ENCODE data around the gene DNAJC1. TPM values are rescaled to one million over a fixed set of nuclear protein-coding genes. Genes with fewer than 3 reads are reported as not detected.

The DNAJC1 gene
- total RNA-seq, 1 donor from 2014 or later, result 26.1 TPM

- Histone ChIP-seq H3K36me3 (peaks cover 22 to 25% of the 10 kb centered on the region in 2 donors), H3K27me3 (no peaks in the 10 kb centered on the region), H3K4me3 (no peak overlapping the region), H3K27ac (no peak overlapping the region), H3K4me1 (no peaks in the 10 kb centered on the region), H3K9me3 (no peaks in the 10 kb centered on the region)
- TF ChIP-seq, protein P1, sequence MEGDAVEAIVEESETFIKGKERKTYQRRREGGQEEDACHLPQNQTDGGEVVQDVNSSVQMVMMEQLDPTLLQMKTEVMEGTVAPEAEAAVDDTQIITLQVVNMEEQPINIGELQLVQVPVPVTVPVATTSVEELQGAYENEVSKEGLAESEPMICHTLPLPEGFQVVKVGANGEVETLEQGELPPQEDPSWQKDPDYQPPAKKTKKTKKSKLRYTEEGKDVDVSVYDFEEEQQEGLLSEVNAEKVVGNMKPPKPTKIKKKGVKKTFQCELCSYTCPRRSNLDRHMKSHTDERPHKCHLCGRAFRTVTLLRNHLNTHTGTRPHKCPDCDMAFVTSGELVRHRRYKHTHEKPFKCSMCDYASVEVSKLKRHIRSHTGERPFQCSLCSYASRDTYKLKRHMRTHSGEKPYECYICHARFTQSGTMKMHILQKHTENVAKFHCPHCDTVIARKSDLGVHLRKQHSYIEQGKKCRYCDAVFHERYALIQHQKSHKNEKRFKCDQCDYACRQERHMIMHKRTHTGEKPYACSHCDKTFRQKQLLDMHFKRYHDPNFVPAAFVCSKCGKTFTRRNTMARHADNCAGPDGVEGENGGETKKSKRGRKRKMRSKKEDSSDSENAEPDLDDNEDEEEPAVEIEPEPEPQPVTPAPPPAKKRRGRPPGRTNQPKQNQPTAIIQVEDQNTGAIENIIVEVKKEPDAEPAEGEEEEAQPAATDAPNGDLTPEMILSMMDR (IDR thresholded peaks at IDR 0.05), result no peak
- DNase-seq (ENCODE audit: low spot score in 2 of 2), result no peak
- intact Hi-C loops (cut with DNase I), result loop anchor here (2.0 kb wide), 1 partner anchor 455 kb away; no protein-coding TSS in a partner anchor
Measured at GRCh38 chr10:21733710-21734109, 269.8 kb downstream of the DNAJC1 start.

GRCh38 chr10:21732067-21732772 lies 271.3 kb downstream of the DNAJC1 start:
- Histone ChIP-seq H3K36me3 (peaks cover 19 to 22% of the 10 kb centered on the region in 2 donors), H3K27ac (no peak overlapping the region), H3K4me3 (no peak overlapping the region), H3K27me3 (no peaks in the 10 kb centered on the region), H3K9me3 (no peaks in the 10 kb centered on the region), H3K4me1 (no peaks in the 10 kb centered on the region)
- no peak for DNase-seq (ENCODE audit: low spot score in 2 of 2)
- TF ChIP-seq, protein P1 (IDR thresholded peaks at IDR 0.05), result peak; percentile 62 to 79 (median 74)
- intact Hi-C loops (cut with DNase I), result loop anchor here (1.0 to 2.0 kb wide), 2 partner anchors 236 to 453 kb away; no protein-coding TSS in a partner anchor

DNA sequence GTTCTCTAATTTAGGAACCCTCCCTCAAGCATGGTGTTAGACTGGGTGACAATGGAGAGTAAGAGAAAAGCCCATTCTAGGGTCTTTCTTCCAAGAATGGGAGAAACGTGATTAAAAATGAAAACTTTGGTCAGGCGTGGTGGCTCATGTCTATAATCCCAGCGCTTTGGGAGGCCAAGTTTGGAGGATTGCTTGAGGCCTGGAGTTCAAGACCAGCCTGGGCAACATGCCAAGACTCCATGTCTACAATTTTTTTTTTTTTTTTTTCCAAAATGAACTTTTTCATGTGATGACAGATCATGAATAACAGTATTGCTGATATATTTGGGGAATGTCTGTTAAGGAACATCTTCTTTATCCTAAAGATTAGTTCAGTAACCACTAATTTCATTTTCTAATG lies 274.9 kb downstream of the DNAJC1 start:
- no peak for DNase-seq (ENCODE audit: low spot score in 2 of 2)
- TF ChIP-seq, protein P1 (IDR thresholded peaks at IDR 0.05), result no peak
- H3K27ac ChIP-seq, result no peak overlapping the region
- peaks cover 0 to under 1% of the 10 kb centered on the region in 2 donors for H3K36me3 ChIP-seq
- H3K9me3 ChIP-seq, result no peaks in the 10 kb centered on the region
- H3K4me1 ChIP-seq, result peaks cover 3 to 9% of the 10 kb centered on the region in 2 donors
- intact Hi-C loops (cut with DNase I), result no loop called here
- no peak overlapping the region for H3K4me3 ChIP-seq
- H3K27me3 ChIP-seq, result no peaks in the 10 kb centered on the region

GRCh38 chr10:21727452-21728168 lies 275.9 kb downstream of the DNAJC1 start:
- TF ChIP-seq, protein P1 (IDR thresholded peaks at IDR 0.05), result no peak
- intact Hi-C loops (cut with DNase I), result no loop called here
- Histone ChIP-seq H3K9me3 (no peaks in the 10 kb centered on the region), H3K4me1 (peaks cover 3 to 9% of the 10 kb centered on the region in 2 donors), H3K27me3 (no peaks in the 10 kb centered on the region), H3K27ac (no peak overlapping the region), H3K4me3 (no peak overlapping the region), H3K36me3 (no peaks in the 10 kb centered on the region)
- DNase-seq (ENCODE audit: low spot score in 2 of 2), result no peak

- Histone ChIP-seq H3K4me3 (no peak overlapping the region), H3K9me3 (no peaks in the 10 kb centered on the region), H3K27ac (no peak overlapping the region), H3K36me3 (no peaks in the 10 kb centered on the region), H3K4me1 (peaks cover 3 to 9% of the 10 kb centered on the region in 2 donors), H3K27me3 (no peaks in the 10 kb centered on the region)
- no peak for DNase-seq (ENCODE audit: low spot score in 2 of 2)
- intact Hi-C loops (cut with DNase I), result no loop called here
- TF ChIP-seq, protein P1 (IDR thresholded peaks at IDR 0.05), result no peak
Measured at GRCh38 chr10:21726601-21727225, 276.8 kb downstream of the DNAJC1 start.
